Measurements from ENCODE around the gene LILRB5. TPM values are rescaled to one million over a fixed set of nuclear protein-coding genes. Genes with fewer than 3 reads are reported as not detected.

LILRB5 gene
- total RNA-seq, 1 donor from 2014 or later: 38.2 TPM

GRCh38 chr19:54201980-54202379, 55.1 kb downstream of the LILRB5 start:
- intact Hi-C loops (cut with DNase I): loop anchor here (2.0 to 5.0 kb wide), 3 partner anchors 41 to 915 kb away; partner anchors contain the start of gene PPP1R12C
- H3K4me3 ChIP-seq: peak overlapping the region; percentile 63 to 76
- peaks cover 6 to 23% of the 10 kb centered on the region in 2 donors for H3K4me1 ChIP-seq
- H3K27ac ChIP-seq: no peak overlapping the region
- no peaks in the 10 kb centered on the region for H3K27me3 ChIP-seq
- no peaks in the 10 kb centered on the region for H3K9me3 ChIP-seq
- DNase-seq (ENCODE audit: low spot score in 2 of 2): no peak
- no peak for TF ChIP-seq CTCF (IDR thresholded peaks at IDR 0.05)
- H3K36me3 ChIP-seq: peaks cover 39 to 47% of the 10 kb centered on the region in 2 donors

- H3K9me3 ChIP-seq: no peaks in the 10 kb centered on the region
- no peaks in the 10 kb centered on the region for H3K27me3 ChIP-seq
- H3K4me1 ChIP-seq: peaks cover 6 to 23% of the 10 kb centered on the region in 2 donors
- no peak for DNase-seq (ENCODE audit: low spot score in 2 of 2)
- peak overlapping the region; percentile 91 to 94 for H3K27ac ChIP-seq
- TF ChIP-seq CTCF (IDR thresholded peaks at IDR 0.05): peak in 1 of 3 experiments; percentile 14
- intact Hi-C loops (cut with DNase I): loop anchor here (2.0 to 5.0 kb wide), 3 partner anchors 40 to 916 kb away; partner anchors contain the start of gene PPP1R12C
- peaks cover 31 to 40% of the 10 kb centered on the region in 2 donors for H3K36me3 ChIP-seq
- peak overlapping the region; percentile 63 to 76 for H3K4me3 ChIP-seq
Measured at GRCh38 chr19:54201172-54201701, 55.8 kb downstream of the LILRB5 start.

Other genes with a start within 250 kb of the LILRB5 start
- not detected for gene VSTM1, start 193.4 kb downstream of the LILRB5 start, total RNA-seq
- gene TARM1, start 175.9 kb downstream of the LILRB5 start, total RNA-seq: not detected
- 13.6 TPM for gene OSCAR, start 156.5 kb downstream of the LILRB5 start, total RNA-seq
- 12.5 TPM for gene NDUFA3, start 154.4 kb downstream of the LILRB5 start, total RNA-seq
- gene TFPT, start 141.6 kb downstream of the LILRB5 start, total RNA-seq: 10.6 TPM
- 84.1 TPM for gene PRPF31, start 141.5 kb downstream of the LILRB5 start, total RNA-seq
- gene CNOT3, start 119.5 kb downstream of the LILRB5 start, total RNA-seq: 69.1 TPM
- gene LENG1, start 97.6 kb downstream of the LILRB5 start, total RNA-seq: 2.7 TPM
- 7.1 TPM for gene TMC4, start 84.1 kb downstream of the LILRB5 start, total RNA-seq
- 56.1 TPM for gene MBOAT7, start 67.7 kb downstream of the LILRB5 start, total RNA-seq
- gene TSEN34, start 66.0 kb downstream of the LILRB5 start, total RNA-seq: 54.9 TPM
- 2,061 TPM for gene RPS9, start 56.4 kb downstream of the LILRB5 start, total RNA-seq
- gene LILRB3, start 34.3 kb downstream of the LILRB5 start, total RNA-seq: 38.2 TPM
- 25.1 TPM for gene LILRA6, start 14.5 kb downstream of the LILRB5 start, total RNA-seq
- gene LILRB2, start 23.8 kb upstream of the LILRB5 start, total RNA-seq: 0.11 TPM
- not detected for gene LILRA5, start 55.9 kb upstream of the LILRB5 start, total RNA-seq
- not detected for gene LILRA4, start 81.9 kb upstream of the LILRB5 start, total RNA-seq
- gene LAIR1, start 107.7 kb upstream of the LILRB5 start, total RNA-seq: 11.1 TPM
- gene TTYH1, start 158.2 kb upstream of the LILRB5 start, total RNA-seq: 58.4 TPM
- gene LENG8, start 191.9 kb upstream of the LILRB5 start, total RNA-seq: 402 TPM
- gene LENG9, start 206.5 kb upstream of the LILRB5 start, total RNA-seq: 10.1 TPM
- gene CDC42EP5, start 216.0 kb upstream of the LILRB5 start, total RNA-seq: 153 TPM
- not detected for gene LAIR2, start 245.6 kb upstream of the LILRB5 start, total RNA-seq